ENCODE measurements around the gene SIAH1. TPM values are rescaled to one million over a fixed set of nuclear protein-coding genes. Genes with fewer than 3 reads are reported as not detected.

The SIAH1 gene

DNA sequence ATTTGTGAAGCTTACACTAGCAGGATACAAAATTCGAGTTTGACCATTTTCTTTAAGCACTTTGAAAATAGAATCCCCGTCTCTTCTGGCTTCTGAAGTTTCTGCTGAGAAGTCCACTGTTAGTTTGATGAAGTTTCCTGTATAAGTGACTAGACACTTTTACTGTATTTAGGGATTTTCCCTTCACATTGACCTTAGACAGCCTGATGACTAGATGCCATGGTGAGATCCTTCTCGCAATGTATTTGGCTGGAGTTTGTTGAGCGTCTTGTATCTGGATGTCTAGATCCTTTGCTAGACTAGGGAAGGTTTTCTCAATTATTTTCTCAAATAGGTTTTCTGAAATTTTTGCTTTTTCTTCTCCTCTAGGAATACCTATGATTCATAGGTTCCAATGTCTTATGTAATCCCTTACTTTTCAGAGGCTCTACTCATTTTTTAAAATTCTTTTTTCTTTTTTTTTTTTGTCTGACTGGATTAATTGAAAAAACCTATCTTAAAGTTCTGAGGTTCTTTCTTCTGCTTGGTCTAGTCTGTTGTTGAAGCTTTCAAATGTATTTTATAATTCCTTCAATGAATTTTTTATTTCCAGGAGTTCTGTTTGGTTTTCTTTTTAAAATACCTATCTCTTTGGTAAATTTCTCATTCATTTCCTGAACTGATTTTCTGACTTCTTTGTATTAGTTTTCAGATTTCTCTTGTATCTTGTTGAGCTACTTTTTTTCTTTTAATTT lies 74.1 kb downstream of the SIAH1 start:
- Histone ChIP-seq H3K27ac (ENCODE audit: low read length, poor library complexity, severe bottlenecking) (no peak overlapping the region), H3K18ac (ENCODE audit: low read depth in 1 of 2, low read length in 2 of 2) (no peak overlapping the region), H2BK12ac (ENCODE audit: low read length in 2 of 2) (no peak overlapping the region), H2AFZ (ENCODE audit: low read depth, low read length) (no peak overlapping the region), H3K27me3 (ENCODE audit: control insufficient read depth in 1 of 2, insufficient read depth in 1 of 2, low read length in 2 of 2) (no peaks in the 10 kb centered on the region), H3K9ac (ENCODE audit: low read length) (no peak overlapping the region), H3K36me3 (ENCODE audit: control insufficient read depth in 1 of 2, insufficient read depth in 2 of 2, low read depth in 1 of 2, low read length in 2 of 2) (peaks cover 15 to 75% of the 10 kb centered on the region in 2 experiments), H3K23ac (ENCODE audit: low read length in 2 of 2) (no peak overlapping the region), H2AK5ac (ENCODE audit: low read length, severe bottlenecking) (no peak overlapping the region), H3K14ac (ENCODE audit: low read length in 2 of 2) (no peak overlapping the region), H2BK15ac (ENCODE audit: low read depth, poor library complexity, severe bottlenecking) (no peak overlapping the region), H4K91ac (ENCODE audit: low read length) (no peak overlapping the region), H3K9me3 (ENCODE audit: control insufficient read depth, low read length) (peaks cover 50% of the 10 kb centered on the region), H3K4ac (ENCODE audit: low read depth in 1 of 2, low read length in 2 of 2) (no peak overlapping the region), H3K4me2 (ENCODE audit: low read length, poor library complexity, severe bottlenecking) (no peak overlapping the region), H3K4me3 (ENCODE audit: insufficient read depth in 1 of 2, low read depth in 1 of 2, low read length in 2 of 2) (no peak overlapping the region), H2BK5ac (ENCODE audit: low read depth, low read length, poor library complexity, severe bottlenecking) (no peak overlapping the region), H3K4me1 (ENCODE audit: control insufficient read depth, insufficient read depth, low read depth, low read length) (no peaks in the 10 kb centered on the region), H4K8ac (ENCODE audit: low read length) (no peak overlapping the region), H2BK120ac (ENCODE audit: low read depth, low read length) (no peak overlapping the region), H3K79me1 (replicated peaks; ENCODE audit: low read length, poor library complexity, severe bottlenecking) (peaks cover 19% of the 10 kb centered on the region)
- peak; percentile 3 for DNase-seq
- WGBS, result 100% methylated on average over 3 of the region's 4 CpGs

Small RNA genes within 50 kb of the gene (small RNA-seq; reads per million reads assigned to genes)
- not detected for gene RF00017 (ENCODE audit: low read depth)
